Common myeloid progenitor, CD34-positive (primary cell): ENCODE data around the gene TYSND1.
"Not testable (repeated sequence)": the region's sequence is repeated elsewhere in the genome, so short reads cannot be mapped to it uniquely, and the experiment has no call there.

Experiments used
- CTCF ChIA-PET: fragments of 350-600 bp; sonication (Branson Sonifier 250); formaldehyde crosslinking; loops from one replicate; lab custom pipeline; 2021; ENCODE audit warnings: antibody characterized with exemption; lab: Charles Lee
- POLR2A ChIA-PET: fragments of 350-600 bp; sonication (Branson Sonifier 250); formaldehyde crosslinking; loops from one replicate; lab custom pipeline; 2021; ENCODE audit warnings: antibody characterized with exemption; lab: Charles Lee
- DNase-seq, 3 donors: peaks; one replicate each; pipeline versions ENCODE4 v3.0.0 to v3.0.0-alpha.2; 2013
- H3K27ac ChIP-seq, 2 experiments: 1 replicate in 1 of 2; 2 replicates in 1 of 2; pipeline ENCODE4 v1.7.0; 2013; ENCODE audit warnings: inconsistent platforms in 2 of 2, low read length in 2 of 2, mild to moderate bottlenecking in 2 of 2, low read depth in 1 of 2, moderate library complexity in 1 of 2; ENCODE audit not compliant: severe bottlenecking in 2 of 2, insufficient read depth in 1 of 2, poor library complexity in 1 of 2
- H3K27me3 ChIP-seq, 5 experiments: replicated peaks in 2 of 5; 1 replicate in 3 of 5; 2 replicates in 2 of 5; pipeline versions ENCODE4 v1.6.1 to v1.7.0; 2013; ENCODE audit warnings: low read length in 4 of 5, mild to moderate bottlenecking in 2 of 5, moderate library complexity in 2 of 5, inconsistent platforms in 1 of 5; ENCODE audit not compliant: insufficient read depth in 5 of 5, control insufficient read depth in 4 of 5
- H3K36me3 ChIP-seq, 4 experiments: 1 replicate in 2 of 4; 2 replicates in 2 of 4; pipeline versions ENCODE4 v1.6.1 to v1.7.0; 2013; ENCODE audit warnings: low read length in 3 of 4, control low read depth in 1 of 4, mild to moderate bottlenecking in 1 of 4; ENCODE audit not compliant: control insufficient read depth in 4 of 4, insufficient read depth in 4 of 4
- H3K4me1 ChIP-seq, 4 experiments: 1 replicate in 3 of 4; 2 replicates in 1 of 4; pipeline versions ENCODE4 v1.6.1 to v1.7.1; 2013; ENCODE audit warnings: low read length in 3 of 4, mild to moderate bottlenecking in 3 of 4, control low read depth in 1 of 4, inconsistent platforms in 1 of 4, moderate library complexity in 1 of 4; ENCODE audit not compliant: control insufficient read depth in 4 of 4, insufficient read depth in 4 of 4; ENCODE audit errors: control extremely low read depth in 1 of 4
- H3K4me3 ChIP-seq, 7 experiments: 1 replicate in 4 of 7; 2 replicates in 3 of 7; pipeline versions ENCODE4 v1.5.1 to v1.7.0; 2013; ENCODE audit warnings: mild to moderate bottlenecking in 7 of 7, low read length in 6 of 7, moderate library complexity in 6 of 7, inconsistent platforms in 2 of 7, low read depth in 2 of 7, control low read depth in 1 of 7; ENCODE audit not compliant: insufficient read depth in 4 of 7, control insufficient read depth in 1 of 7; ENCODE audit errors: extremely low read depth in 1 of 7
- H3K9me3 ChIP-seq, 5 experiments: 1 replicate in 4 of 5; 2 replicates in 1 of 5; pipeline versions ENCODE4 v1.6.1 to v1.7.1; 2013; ENCODE audit warnings: low read length in 4 of 5, mild to moderate bottlenecking in 2 of 5, inconsistent platforms in 1 of 5, low read depth in 1 of 5, moderate library complexity in 1 of 5; ENCODE audit not compliant: control insufficient read depth in 4 of 5, insufficient read depth in 2 of 5; ENCODE audit errors: control extremely low read depth in 1 of 5
- WGBS: methylation state at CpG from one replicate; pipeline ENCODE4 v1.1.5; 2013; ENCODE audit not compliant: insufficient coverage; 5-methylcytosine and 5-hydroxymethylcytosine counted together

TYSND1 gene

DNA sequence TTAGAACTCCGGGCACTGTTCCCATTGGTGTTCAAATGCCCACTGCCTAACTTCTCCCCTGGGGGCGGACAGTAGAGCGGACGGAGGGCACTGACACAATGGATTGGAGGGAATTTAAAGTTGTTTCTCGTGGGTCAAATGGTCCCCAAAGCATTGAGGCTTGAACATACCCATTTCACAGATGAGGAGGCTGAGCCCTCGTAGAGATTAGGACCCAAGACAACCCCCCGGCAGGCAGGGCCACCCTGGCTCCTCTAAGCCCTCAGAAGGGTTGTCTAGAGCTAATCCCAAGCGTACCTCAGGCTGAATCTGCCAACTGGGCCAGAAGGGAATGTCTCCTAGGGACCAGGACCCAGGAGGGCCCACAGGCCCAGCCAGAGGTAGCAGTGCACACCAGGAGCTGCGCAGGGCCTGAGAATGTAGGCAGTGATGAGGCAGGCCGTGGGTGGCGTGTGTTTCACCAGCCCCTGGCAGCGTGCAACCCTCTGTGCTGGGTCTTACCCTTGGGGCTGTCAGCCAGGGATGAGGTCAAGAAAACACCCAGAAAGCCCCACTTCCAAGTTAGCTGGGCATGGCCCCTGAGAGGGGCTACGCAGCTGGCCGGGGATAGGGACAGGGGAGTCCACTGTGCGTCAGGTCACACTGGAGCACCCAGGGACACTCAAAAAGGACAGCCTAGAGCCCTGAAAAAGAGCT, 19.7 kb downstream of the TYSND1 start:
- no peak overlapping the region for H3K4me3 ChIP-seq
- DNase-seq = no peak
- H3K27me3 ChIP-seq = peaks cover 0 to 10% (median 7%) of the 10 kb centered on the region in 5 experiments
- H3K27ac ChIP-seq = no peak overlapping the region
- H3K36me3 ChIP-seq = no peaks in the 10 kb centered on the region
- peaks cover 0 to 2% (median 0%) of the 10 kb centered on the region in 5 experiments for H3K9me3 ChIP-seq
- ChIA-PET POLR2A (interaction anchor here (0.6 kb wide), 1 partner anchor 42 kb away, joined by 3 read pairs; no protein-coding TSS in a partner anchor), CTCF (interaction anchor here (1.2 to 2.6 kb wide), 4 partner anchors 10 to 19 kb away, joined by 5 to 16 read pairs (median 10); partner anchors contain the start of gene TYSND1)
- 95% methylated on average over 13 of the region's 15 CpGs for WGBS
- H3K4me1 ChIP-seq = peaks cover 0 to 24% (median 13%) of the 10 kb centered on the region in 4 experiments

DNA sequence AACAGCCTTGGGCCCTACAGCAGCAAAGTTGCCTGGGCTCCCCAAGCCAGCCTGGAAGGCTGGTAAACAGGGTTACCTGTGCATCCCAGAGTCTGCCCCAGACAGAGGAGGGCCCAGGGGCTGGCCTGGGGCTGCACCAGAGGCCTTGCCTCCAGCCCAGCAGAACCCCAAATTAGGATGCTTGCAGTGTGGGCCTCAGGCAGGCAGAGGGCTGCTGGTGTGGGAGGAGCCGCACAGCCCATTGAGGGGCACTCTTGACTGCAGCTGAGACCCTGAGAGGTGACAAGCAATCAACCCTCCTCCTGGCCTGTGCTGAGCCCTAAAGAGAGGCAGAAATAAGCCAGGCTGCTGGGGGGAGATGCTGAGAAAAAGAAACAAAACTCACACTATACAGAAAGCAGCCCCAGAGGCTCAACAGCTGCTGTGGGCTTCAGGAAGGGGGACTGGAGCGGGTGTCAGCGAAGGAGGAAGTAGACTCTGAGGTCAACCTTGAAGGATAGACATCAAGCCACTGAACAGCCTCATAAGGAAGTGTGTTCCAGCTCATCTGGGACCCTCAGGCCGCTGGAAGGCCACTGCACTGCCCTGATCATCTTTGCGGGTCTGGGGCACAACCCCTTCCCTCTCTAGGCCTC, 20.5 kb downstream of the TYSND1 start:
- peaks cover 0 to 24% (median 13%) of the 10 kb centered on the region in 4 experiments for H3K4me1 ChIP-seq
- no peak overlapping the region for H3K27ac ChIP-seq
- ChIA-PET CTCF (interaction anchor here (1.5 to 2.6 kb wide), 3 partner anchors 10 to 20 kb away, joined by 5 to 16 read pairs (median 11); partner anchors contain the start of gene TYSND1), POLR2A (no interaction called here)
- peaks cover 0 to 8% (median 1%) of the 10 kb centered on the region in 5 experiments for H3K27me3 ChIP-seq
- H3K36me3 ChIP-seq = no peaks in the 10 kb centered on the region
- peak; percentile 60 to 91 (median 89) for DNase-seq
- peaks cover 0 to 2% (median 0%) of the 10 kb centered on the region in 5 experiments for H3K9me3 ChIP-seq
- WGBS = 21% methylated on average over 4 of the region's 5 CpGs
- no peak overlapping the region for H3K4me3 ChIP-seq

DNA sequence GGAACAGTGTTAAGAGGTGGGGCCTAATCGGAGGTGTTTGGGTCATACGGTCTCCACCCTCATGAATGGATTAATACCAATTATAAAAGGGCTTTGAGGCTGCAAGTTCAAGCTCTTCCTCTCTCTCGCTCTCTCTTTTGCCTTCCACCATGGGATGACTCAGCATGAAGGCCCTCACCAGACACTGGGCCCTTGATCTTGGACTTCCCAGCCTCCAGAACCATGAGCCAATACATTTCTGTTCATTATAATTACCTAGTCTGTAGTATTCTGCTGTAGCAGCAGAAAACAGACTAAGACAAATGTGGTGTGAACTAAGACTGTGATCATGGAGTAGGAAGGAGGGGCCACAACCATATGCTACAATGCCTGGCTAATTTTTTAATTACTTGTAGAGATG, 21.6 kb downstream of the TYSND1 start:
- Histone ChIP-seq H3K27ac (no peak overlapping the region), H3K4me1 (peaks cover 0 to 24% (median 13%) of the 10 kb centered on the region in 4 experiments), H3K4me3 (no peak overlapping the region), H3K9me3 (peaks cover 0 to 2% (median 0%) of the 10 kb centered on the region in 5 experiments), H3K27me3 (peaks cover 0 to 5% (median 0%) of the 10 kb centered on the region in 5 experiments), H3K36me3 (no peaks in the 10 kb centered on the region)
- no peak for DNase-seq
- POLR2A ChIA-PET = no interaction called here
- CTCF ChIA-PET = interaction anchor here (1.0 to 2.9 kb wide), 4 partner anchors 8 to 21 kb away, joined by 3 to 16 read pairs (median 8); partner anchors contain the start of gene TYSND1
- 79% methylated on average over 2 of the region's 3 CpGs for WGBS

DNA sequence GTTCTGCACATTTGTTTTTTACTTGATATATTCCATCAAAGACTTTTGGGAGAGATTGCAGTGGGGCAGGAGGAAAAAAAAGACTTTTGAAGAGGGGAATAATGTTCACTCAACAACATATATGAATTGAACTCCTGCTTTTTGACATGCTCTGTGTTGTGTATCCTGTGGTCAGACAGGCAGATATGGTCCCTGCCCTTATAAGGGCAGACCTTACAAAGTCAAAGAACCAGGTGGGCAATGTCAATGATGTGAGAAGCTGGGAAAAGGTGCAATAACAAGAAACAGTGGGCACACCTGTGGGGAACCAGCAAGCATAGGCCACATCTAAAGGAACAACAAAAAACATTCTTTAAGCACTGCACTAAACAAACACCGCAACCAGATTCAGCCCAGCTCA, 22.1 kb downstream of the TYSND1 start:
- Histone ChIP-seq H3K27ac (no peak overlapping the region), H3K27me3 (peaks cover 0 to 5% (median 0%) of the 10 kb centered on the region in 5 experiments), H3K4me3 (no peak overlapping the region), H3K4me1 (peaks cover 0 to 24% (median 13%) of the 10 kb centered on the region in 4 experiments), H3K9me3 (peaks cover 0 to 2% (median 0%) of the 10 kb centered on the region in 5 experiments), H3K36me3 (no peaks in the 10 kb centered on the region)
- CTCF ChIA-PET = interaction anchor here (1.0 to 2.9 kb wide), 3 partner anchors 8 to 21 kb away, joined by 3 to 16 read pairs (median 3); partner anchors contain the start of gene TYSND1
- POLR2A ChIA-PET = no interaction called here
- WGBS = 100% methylated on average over 1 of the region's 1 CpG
- no peak for DNase-seq

DNA sequence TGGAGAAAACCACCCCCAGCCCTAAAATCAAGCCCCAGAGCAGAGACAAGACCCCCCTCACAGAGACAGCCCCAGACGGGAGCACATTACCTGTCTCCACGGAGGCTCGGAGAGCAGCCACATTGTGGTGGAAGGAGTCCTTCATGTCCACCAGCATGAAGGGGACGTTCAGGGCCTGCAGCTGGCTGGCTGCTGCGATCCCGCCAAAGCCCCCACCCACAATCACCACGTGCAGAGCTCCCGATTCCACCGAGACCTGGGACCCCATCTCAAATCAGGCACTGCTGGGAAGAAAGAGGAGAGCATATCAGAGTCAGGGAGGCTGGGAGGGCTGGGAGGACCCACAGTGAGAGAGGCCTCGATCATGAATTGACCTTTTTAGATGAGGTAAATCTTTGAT, 22.7 kb downstream of the TYSND1 start:
- Histone ChIP-seq H3K27ac (no peak overlapping the region), H3K4me1 (peaks cover 0 to 24% (median 13%) of the 10 kb centered on the region in 4 experiments), H3K36me3 (no peaks in the 10 kb centered on the region), H3K4me3 (no peak overlapping the region), H3K9me3 (peaks cover 0 to 2% (median 0%) of the 10 kb centered on the region in 5 experiments), H3K27me3 (peaks cover 0 to 5% (median 0%) of the 10 kb centered on the region in 5 experiments)
- POLR2A ChIA-PET = no interaction called here
- WGBS = no CpG with 5 or more reads among the region's 10 CpGs
- CTCF ChIA-PET = interaction anchor here (1.0 to 3.4 kb wide), 4 partner anchors 7 to 22 kb away, joined by 3 to 16 read pairs (median 7); partner anchors contain the start of gene TYSND1
- no peak for DNase-seq

DNA sequence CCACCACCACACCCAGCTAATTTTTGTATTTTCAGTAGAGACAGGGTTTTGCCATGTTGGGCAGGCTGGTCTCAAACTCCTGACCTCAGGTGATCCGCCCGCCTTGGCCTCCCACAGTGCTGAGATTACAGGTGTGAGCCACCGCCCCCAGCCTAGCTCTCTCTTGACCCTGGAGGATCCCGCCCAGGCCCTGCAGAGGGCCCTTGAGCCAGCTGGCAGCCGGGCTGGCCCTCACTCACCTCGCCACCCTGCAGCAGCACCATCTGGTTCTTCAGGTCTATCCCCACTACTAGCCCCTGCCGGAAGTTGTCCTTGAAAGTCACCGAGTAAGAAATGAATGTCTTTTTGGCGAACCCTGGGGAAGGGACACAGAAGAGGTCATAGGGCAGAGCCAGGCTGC, 23.3 kb downstream of the TYSND1 start:
- H3K4me3 ChIP-seq, H3K27ac ChIP-seq, H3K9me3 ChIP-seq, DNase-seq, H3K36me3 ChIP-seq, POLR2A ChIA-PET, H3K27me3 ChIP-seq: not testable (repeated sequence)
- CTCF ChIA-PET = interaction anchor here (1.2 to 3.4 kb wide), 4 partner anchors 10 to 23 kb away, joined by 3 to 16 read pairs (median 8); partner anchors contain the start of gene TYSND1
- 91% methylated on average over 8 of the region's 9 CpGs for WGBS
- peaks cover 0 to 24% (median 13%) of the 10 kb centered on the region in 4 experiments for H3K4me1 ChIP-seq
